NCI-H146 treated with DMSO at 0.1 percent for 48 hours (cell line): ENCODE measurements around the gene NUP210.
A peak's percentile ranks its signal among the peaks of the same experiment; 100 is the strongest.

Source experiments
- DNase-seq: peaks from one replicate; lab custom pipeline; 2025; ENCODE audit not compliant: unreplicated experiment; lab: John Stamatoyannopoulos, UW

NUP210 gene

DNA sequence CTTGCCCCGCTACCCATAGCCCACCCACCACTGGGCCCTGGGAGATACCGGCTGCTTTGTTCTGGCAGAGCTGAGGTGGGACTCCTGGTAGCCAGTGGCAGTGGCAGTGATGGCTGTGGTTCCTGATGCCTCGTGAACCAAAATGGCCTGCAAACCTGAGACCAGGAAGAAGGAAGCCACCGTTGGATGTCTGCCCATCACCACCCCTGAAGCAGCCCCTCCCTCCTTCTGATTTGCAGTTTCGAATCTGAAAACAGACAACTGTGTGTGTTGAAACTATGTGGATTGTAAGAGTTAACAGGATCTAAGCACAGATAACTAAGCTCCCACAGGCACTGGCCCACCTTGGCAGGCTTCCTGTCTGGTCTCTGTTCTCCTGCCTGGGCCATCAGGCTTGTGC lies 66.6 kb downstream of the NUP210 start:
- no peak for DNase-seq

DNA sequence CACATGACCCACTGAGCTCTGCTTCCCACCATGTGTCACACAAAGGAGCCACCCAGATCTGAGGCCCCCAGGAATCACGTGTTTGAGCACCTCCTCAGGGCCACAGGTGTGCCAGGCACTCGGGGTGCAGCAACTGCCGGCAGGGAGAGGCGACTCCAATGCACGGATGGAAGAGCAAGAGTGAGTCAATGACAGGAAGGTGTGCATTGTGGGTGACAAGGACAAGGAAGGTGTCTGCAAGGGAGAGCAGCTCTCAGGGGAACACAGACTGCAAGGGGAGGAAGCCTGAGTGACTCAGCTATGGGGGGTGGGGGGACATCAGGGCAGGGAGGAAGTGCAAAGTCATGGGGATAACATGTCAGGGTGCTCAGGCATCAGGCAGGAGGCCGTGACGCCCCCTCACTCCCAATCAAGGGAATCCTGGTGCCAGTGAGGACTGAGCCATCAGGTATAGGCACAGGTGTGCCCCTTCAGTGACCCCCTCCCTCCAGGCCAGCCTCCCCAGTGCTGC lies 67.4 kb downstream of the NUP210 start:
- no peak for DNase-seq

GRCh38 chr3:13349823-13350222 lies 70.3 kb downstream of the NUP210 start:
- DNase-seq = no peak

DNA sequence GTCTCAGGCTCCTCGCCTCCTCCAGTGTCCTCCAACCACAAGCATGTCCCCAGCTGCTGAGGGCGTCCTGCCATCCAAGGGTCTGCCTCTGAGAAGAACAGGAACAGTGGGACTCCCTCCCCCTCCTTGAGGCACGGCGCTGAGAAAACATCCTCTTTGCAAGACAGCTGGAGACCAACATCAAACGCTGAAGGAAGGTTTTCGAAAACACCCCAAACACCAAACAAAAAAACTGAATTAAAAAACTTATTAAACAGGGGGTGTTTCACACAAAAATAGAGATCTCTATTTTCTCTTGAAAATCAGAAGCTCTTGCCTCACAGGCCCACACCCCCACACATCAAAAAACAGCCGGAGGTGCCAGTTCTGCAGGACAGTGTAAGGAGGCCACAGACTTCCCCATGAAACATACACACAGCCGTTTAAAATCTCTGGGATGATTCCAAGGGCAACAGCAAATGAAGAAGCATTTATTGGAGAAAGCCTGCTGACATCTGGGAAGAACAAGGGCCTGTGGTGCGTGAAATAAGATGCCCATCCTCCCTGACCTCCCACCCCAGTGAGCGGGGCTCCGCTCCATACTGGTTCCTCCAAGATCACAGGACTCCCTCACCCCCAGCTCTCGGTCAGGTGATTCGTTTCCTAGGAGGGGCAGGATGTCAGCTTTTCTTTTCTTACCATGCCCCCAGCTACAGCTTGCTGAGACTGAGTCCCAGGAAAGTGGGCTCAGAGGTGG lies 71.3 kb downstream of the NUP210 start:
- DNase-seq = no peak

DNA sequence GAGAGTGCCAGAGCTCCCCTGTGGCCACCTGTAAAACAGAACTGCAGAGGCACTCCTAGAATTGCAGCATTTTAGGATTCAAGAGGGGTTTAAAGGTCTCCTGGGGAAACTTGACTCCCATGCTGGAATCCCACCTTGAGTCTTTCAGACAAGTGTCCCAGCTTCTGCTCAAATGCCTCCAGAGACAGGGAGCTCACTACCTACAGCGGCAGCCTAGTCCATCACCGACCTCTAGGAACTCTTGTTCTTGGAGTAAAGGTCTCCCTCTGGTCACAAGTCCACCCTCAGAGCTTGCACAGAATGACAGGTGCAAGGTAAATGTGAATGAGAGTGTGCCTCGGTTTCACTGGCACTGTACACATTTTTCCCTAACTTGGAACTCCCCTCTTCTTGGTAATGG lies 72.0 kb downstream of the NUP210 start:
- no peak for DNase-seq

GRCh38 chr3:13347390-13347950 lies 72.7 kb downstream of the NUP210 start:
- DNase-seq = no peak

GRCh38 chr3:13346481-13347389 lies 73.4 kb downstream of the NUP210 start:
- no peak for DNase-seq

- no peak for DNase-seq
Observed at GRCh38 chr3:13345772-13346171, 74.3 kb downstream of the NUP210 start.

DNA sequence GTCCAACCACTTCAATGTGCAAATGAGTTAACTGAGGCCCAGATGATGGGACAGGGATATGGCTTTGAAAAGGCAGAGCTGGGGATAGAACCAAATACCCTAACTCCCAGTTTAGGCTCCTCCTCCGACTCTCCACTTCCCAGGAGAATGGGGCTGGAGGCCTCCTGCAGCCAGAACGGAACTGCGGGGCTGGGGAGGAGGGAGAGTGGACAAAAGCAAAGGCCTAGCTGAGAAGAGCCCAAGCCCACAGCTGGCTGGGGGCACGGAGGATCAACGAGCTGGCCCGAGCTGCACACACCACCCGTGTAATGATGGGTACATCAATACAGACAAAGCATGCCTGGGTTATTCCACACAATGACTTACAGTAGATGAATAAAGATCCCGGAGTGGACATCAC lies 74.8 kb downstream of the NUP210 start:
- no peak for DNase-seq

- no peak for DNase-seq
Observed at GRCh38 chr3:13344663-13345062, 75.5 kb downstream of the NUP210 start.

DNA sequence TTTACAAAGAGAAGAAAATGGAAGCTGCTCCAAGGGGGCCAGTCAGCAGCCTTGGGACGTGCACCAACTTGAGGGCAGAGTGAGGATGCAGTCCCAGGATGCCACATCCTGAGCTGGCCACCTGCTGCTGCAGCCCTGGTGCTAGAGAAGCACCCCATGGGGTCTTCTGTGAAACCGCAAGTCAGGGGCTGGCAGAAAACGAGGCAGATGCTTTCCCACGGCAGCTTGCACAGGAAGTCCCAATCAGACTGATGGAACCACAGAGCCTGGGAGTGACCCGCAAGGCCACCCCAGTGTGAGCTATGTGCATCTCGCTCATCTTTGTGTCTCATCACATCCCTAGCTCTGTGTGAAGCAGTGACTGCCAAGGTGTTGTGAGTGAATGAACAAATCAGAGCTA lies 76.5 kb downstream of the NUP210 start:
- DNase-seq = no peak

DNA sequence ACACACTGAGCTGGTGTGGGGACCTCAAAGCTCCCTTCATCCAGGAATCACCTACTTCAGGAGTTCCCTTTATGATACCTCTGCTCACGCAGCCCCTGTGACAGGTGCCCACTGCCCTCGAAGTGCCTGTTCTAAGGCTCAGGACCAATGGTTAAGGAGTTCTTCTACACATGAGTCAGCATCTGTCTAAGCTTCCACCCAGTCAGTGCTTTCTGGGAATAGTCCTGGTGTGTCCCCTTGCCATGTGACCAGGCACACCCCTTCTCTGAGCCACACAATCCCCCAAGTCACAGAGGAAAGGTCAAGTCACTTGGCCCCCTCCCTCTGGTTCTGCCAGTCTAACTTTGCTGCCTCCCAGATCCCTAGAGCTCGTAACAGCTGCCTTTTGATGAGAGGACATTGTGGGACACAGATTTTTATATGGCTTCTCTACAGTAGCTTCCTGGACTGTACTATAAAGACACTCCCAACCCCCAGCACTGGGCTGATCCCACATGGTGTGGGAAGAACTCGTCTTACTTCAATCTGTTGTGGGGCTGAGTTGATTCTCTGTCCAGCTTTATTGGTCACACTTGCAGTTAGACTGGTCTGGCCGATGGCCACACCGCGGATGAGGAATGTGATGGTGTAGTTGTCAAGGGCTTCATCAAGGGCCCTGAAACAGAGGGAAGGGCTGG lies 78.8 kb downstream of the NUP210 start:
- DNase-seq = no peak

GRCh38 chr3:13339833-13340232 lies 80.3 kb downstream of the NUP210 start:
- no peak for DNase-seq

GRCh38 chr3:13338996-13339395 lies 81.1 kb downstream of the NUP210 start:
- DNase-seq = no peak

DNA sequence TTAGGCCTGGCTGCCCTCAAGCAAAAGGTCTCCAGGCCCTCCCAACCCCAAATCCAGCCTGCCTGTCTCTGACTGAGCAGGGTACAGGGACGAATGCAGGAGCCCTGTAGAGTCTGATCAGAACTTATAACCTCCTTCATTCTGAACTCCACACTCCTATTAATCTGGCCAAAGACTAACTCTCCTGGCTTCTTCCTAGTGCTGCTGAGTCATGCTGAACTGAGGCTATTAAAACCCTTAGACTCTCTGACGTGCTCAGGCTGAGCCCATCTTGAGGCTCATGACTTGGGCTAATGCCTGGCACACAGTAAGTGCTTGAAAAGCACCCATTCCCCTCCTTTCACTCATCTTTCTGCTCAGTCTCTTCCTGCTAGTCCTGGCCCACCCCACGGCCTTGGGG lies 81.9 kb downstream of the NUP210 start:
- DNase-seq = no peak

- DNase-seq = no peak
Observed at GRCh38 chr3:13336592-13336991, 83.5 kb downstream of the NUP210 start.

DNA sequence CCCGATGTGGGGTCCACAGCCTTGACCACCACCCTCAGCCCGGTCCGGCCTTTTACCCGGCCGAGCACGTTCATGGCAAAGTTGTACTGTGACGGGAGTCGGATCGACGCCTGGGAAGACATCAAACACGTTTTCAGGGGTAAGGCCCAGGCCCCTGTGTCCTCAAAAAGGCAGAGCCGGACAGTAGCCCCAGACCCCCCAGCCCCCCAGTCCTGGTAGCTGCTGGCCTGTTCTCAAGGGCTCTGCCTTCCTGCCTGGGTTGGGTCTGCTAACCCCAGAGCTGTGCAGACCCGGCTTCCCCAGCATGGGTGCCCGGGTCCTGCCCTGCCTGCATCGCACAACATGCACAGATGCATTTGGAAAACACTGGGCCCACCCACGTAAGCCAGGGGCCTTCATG lies 84.6 kb downstream of the NUP210 start:
- no peak for DNase-seq

- DNase-seq = no peak
Observed at GRCh38 chr3:13335059-13335458, 85.1 kb downstream of the NUP210 start.

- no peak for DNase-seq
Observed at GRCh38 chr3:13333236-13333897, 86.8 kb downstream of the NUP210 start.

GRCh38 chr3:13332740-13333139 lies 87.4 kb downstream of the NUP210 start:
- no peak for DNase-seq

DNA sequence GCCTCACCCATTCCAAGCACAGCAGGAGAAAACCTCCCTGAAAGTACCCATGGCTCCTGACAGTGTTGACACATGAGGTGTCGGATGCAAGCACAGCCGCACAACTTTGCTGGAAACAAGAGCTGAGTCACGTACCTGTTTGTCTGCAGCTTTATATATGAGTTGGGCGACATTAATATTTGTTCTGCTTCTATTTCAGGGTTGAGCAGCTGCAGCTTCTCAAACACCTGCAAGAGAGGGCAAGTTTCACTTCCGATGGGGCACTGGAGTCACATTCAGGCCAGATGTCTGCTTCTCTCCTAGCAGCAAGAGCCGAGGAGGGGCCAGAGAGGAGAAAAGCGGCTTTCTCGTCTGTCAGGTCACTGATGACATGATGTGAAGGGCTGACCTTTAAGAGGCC lies 88.0 kb downstream of the NUP210 start:
- peak; percentile 76 for DNase-seq
